ENCODE results near the gene FAM81A.

GRCh38 chr15:59448871-59449270 lies 10.9 kb downstream of the FAM81A start:
- TF ChIP-seq CTCF (IDR thresholded peaks at IDR 0.05; ENCODE audit: low read depth, low read length) (no peak), EZH2phosphoT487 (IDR thresholded peaks at IDR 0.05; ENCODE audit: low read depth) (no peak)

Data from OCI-LY3 (cell line).